Tongue (tissue), 2 donors: ENCODE measurements around the gene TBC1D4. TPM values are rescaled to one million over a fixed set of nuclear protein-coding genes. Genes with fewer than 3 reads are reported as not detected.

Experiments used
- DNase-seq: peaks from one replicate; pipeline ENCODE4 v3.0.0-alpha.2; 2015
- total RNA-seq: library from RNA; depleted of rRNA; stranded (reverse); fragments of >200 nt; gene quantifications from one replicate; pipeline ENCODE4 v1.2.3, GENCODE V29; 2014

Gene TBC1D4
- total RNA-seq, 1 donor from 2014 or later = 37.4 TPM

DNA sequence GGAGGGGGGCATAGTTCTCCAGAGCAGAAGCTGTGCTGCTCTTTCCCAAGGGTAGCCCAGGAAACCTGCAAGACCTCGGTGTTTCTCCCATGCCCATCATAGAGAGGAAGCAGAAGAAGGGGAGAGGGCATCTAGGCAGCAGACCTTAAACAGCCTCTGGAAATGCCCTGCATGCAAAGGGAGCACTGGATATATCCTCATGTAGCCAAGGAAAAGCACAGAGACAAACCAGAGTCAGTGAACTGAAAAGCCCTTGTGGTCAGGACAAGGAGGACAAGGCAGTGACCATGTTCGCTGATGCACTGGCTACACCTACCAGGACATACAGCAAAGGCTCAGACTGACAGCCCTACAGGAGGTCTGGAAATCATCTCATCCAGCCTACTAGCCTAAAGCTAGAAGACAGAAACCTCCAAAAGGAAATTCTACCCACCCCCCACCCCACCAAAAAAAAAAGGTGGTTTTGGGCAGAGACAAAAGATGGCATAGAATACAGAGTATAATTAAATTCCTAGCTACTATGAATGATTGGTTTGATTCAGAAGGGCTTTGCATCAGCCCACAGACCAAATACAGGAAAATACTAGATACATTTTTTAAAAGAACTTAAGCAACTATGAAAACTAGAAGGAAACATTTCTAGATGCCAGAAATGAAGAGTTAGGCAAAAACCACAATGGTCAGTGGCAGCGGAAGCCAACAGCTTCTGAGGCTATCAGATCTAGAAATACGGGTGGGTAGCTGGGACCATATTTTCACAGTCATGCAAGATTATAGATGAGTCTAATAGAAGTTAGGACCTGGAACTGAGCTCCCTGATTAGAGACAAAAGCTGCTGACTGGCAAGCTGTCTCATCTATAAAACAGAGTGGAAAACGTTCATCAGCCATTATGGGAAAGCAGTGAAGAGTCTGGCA lies 4.4 kb upstream of the TBC1D4 start:
- DNase-seq = no peak

DNA sequence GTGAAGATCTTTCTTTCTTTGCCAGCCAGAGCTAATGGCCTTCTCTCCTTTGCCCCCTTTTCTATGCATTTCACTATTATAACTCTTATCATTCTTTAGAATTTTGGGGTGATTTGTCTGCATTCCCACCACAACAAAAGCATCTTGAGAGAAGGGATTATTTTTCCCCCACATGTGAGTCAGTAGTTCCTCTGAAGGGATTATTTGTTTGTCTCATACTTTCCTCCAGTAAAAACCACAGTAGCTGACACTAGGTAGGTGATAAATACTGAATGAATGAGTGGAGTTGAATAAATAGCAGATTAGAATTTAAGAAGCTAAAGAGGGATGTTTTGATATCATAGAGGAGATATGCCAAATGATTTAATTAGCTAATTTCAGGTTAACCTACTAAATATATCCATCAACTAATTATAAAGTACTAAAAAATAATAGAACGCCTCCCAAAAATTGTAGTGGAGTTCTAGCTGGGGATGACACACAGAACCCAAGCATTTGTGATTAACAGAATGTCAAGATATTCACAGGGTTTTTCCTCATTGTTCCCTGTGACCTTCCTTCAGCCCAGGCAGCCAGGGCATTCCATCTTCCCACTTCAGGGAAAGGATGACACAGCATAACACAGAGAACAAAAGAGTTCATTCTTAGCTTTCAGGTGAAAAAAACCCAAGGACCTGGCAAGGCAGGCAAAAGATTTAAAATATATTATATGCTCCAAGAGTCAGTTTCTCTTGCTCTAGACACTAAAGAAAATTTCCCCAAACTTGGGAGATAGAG lies 3.5 kb upstream of the TBC1D4 start:
- no peak for DNase-seq

DNA sequence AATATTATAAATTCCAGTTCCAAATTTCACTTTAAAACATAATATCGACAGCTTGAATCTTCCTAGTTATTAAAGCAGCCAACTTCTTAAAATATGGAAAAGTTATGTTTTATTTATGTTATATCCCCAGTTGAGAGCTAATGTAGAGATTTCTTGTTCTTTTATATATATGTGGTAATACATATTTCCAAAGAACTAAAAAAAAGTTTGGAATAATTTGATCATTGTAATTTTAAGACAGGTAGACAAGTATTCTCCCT lies 781 bp upstream of the TBC1D4 start:
- DNase-seq = no peak

DNA sequence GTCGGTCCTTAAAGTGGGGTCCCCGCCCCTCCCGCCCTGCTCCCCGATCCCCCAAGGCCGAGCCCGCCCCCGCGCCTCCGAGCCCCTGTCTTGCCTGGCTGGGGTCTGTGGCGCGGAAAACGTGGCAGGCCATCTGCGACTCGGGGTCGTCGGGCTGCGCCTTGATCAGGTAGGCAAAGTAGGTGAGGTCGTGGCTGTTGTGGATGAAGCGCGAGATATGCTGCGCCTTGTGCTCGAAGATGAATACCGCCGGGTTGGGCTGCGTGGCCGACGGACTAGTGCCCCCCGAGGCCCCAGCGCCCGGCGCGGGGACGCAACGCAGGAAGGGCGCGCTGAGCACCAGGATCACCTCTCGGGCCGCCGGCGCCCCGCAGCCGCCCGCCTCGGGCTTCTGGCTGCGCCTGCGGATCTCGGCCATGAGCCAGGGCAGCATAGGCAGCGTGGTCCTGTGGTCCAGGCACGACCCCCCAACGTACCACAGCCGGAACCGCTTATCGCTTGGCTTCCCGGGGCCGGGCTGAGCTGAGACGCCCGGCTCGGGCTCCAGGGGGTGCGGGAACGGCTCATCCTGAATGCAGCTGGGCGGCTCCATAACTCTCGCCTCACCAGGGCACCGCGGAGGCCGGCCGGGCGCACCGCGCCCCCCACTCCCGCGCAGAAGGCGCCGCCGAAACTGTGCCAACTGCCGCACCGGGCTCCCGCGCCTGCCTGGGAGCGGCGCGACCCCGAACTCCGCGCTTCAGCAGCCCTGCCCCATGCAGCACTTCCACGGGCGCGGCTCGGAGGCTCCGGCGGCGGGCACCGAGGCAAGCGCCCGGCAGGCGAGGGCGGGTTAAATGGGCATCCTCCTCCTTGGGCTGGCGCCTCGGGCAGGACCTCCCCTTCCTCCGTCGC lies 546 bp downstream of the TBC1D4 start:
- DNase-seq = peak; percentile 58

DNA sequence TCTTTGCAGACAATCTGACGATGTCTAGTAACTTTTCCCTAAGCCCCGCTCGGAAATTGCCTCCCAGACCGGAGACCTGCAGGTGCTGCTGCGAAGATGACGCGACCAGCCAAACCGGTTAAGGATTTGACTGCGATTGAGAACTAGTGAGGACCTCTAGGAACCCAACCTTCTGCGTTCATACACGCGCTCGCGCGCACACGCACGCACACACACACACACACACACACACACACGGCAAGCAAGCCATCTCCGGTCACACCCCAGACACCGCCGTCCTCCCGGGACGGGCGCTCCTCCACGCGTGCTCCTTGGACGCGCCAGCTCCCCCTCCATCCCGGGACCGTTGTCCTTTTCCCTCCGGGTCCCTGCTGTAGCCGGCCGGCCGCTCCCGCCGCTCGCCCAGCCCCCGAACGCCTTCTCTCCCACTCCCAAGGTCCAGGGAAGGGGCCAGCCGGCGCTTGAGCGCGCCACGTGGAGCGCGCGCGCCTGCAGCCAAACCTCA lies 1.2 kb downstream of the TBC1D4 start:
- DNase-seq = peak; percentile 79

DNA sequence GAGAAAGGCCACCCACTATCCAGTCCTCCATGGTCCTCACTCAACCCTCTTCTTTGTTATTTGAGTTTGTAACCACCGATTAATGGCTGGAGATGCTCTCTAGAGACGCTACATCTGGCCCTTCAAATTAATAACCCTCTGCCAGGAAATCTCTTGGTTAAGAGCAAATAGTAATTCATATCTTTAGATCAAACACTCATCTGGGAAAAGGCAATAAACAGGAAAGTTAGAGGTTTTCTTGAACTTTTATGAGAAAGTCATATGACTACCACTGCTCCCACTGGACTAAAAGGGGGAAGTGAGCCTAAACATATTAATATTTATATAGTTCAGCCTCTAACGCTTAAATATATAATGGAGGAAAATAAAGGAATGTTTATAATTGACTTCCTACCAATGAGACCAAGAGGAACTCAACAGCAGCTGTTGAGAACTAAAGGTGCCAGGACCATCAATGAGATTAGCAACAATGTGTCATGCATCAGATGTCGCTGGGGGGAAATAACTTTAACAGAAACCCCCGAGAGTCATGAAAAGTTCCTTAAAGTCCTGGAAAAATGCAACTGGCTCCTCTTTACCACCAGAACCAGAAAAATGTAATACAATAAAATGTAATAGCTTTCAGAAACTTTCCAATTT lies 2.7 kb downstream of the TBC1D4 start:
- no peak for DNase-seq

DNA sequence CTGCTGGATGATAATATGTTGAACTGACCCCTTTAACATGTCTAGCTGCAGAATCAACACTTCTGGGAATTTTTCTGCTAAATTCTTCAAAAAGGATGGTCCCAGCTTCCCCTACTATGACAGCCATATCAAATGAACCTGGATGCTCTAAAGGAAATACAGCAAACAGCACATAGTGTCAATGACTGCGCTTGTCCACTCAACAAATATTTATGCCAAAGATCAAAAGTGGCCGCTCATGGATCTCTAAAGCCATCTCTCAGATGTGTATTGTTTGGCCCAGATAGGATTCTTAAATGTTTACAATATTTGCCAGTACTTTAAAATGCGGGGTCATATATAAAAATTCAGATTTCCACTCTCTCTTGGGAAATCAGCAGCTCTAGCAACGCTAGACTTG lies 3.3 kb downstream of the TBC1D4 start:
- no peak for DNase-seq

DNA sequence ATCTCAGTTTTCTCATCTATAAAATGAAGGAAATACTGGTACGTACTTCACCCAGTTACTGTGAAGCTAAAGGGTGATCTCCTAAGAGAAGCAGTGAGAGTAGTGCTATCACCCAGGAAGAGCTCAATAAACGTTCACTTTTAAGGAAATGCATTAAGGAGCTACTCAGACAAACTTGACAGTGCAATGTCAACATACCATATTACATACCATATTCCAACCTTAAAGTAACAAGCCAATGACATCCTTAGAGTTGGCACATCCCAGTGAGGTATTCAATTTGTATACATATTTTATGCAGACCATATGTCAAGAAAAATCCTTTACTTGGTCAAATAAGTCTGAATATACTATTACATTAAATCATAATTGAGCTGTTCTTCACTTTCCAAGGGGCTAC lies 7.0 kb downstream of the TBC1D4 start:
- no peak for DNase-seq

DNA sequence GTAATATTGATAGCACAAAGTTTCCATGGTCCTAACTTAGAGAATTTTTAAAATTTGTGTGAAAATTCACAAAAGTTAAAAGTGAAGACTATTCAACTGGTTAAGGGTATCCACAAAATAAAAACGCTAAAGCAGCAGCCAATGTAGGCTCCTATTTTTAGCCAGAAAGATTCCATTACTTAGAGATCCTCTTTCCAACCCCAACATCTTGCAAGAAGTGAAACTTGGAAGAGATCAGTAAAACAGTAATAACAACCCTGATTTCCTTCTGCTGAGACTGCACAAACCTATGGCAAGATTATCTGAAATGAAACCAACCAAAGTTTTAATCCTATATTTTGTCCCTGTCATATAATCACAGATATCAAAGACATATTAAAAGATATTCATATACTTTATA lies 8.5 kb downstream of the TBC1D4 start:
- DNase-seq = peak; percentile 12

DNA sequence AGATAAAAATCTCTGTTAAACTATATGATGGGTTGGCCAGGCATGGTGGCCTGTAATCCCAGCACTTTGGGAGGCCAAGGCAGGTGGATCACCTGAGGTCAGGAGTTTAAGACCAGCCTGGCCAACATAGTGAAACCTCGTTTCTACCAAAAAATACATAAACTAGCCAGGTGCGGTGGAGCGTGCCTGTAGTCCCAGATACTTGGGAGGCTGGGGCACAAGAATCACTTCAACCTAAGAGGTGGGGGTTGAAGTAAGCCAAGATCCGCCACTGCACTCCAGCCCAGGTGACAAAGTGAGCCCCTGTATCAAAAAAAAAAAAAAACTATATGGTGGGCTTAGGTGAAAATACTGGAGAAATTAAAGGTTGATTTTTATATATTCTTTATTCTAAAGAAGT lies 11.3 kb downstream of the TBC1D4 start:
- no peak for DNase-seq

DNA sequence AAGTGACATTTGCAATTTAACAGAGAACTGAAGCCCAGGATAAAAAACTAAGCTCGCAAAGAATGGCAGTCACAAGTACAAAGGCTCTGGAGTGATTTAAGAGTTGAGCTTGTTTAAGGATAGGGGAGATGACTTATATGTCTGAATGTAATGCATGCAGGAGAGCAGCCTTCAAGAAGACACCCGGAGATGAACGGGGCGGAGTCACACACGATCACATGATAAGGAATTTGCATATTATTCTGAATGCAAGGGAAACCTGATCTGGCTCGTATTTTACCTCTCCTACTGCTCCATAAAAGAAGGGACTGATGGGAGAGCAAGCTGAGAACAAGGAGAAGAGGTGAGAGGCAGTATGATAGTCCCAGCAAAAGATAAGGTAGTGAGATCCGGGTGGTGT lies 12.9 kb downstream of the TBC1D4 start:
- DNase-seq = no peak

DNA sequence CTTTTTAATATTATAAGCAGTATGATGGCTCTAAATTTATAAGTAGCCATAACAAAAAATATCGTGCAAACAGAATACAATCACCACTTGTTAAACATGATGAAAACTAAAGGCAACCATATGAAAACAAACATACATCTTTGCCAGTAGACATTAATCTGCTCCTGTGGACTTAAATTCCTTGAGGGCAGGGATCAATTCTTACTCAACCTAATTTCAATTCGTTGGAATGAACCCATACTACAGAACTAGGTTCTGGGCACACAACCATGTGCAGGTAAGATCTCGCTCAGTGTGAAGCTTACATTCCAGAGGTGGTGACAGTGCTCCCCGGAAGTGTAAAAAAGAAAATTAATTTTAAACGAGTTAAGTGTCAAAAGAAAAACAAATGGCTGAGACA lies 13.4 kb downstream of the TBC1D4 start:
- no peak for DNase-seq

DNA sequence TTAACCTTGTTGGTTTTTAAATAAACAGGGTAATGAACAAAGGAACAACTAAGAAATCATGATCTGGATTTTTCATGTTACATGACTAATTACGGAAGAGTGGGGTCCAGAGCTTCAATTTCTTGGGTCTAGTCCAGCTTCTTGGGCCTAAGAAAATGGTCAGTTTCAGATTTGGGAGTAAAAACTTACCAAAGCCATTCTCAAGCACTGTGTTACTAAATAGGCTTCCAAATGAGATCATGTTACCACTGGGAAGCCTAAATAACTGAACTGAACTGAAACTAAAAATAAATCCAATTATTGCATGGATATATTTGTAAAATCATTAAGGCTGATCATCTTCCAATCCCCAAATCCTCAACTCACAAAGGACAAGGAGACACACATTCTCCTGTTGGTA lies 13.9 kb downstream of the TBC1D4 start:
- no peak for DNase-seq

DNA sequence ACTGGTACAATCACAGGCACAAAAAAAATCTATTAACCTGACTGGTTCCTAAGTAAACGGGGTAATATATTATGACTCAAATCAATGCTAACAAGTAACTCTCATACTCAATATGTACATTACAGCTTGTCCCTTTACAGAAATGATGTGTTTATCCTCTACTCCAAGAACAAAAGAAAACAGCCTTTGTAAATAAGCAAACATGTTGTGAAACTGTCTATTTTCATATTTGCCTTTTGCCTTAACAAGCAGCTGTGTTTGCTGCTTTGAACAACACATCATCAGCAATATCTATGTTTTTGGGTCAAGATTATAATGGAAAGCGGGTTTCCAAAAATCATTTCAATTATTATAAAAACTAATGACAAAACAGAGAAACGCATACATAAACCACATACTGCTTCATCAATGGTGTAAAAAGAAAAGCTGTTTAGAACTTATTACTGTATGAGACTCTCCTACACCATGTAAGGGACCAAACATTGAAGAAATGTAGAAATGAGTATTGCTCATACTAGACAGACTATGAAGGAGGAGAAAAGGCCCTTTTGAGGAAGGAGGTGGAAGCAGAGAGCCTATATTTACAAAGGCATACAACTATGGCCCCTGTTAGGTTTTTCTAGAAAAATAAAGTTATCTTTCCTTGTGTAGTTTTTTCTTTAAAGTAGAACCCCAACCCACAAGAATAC lies 14.8 kb downstream of the TBC1D4 start:
- no peak for DNase-seq

DNA sequence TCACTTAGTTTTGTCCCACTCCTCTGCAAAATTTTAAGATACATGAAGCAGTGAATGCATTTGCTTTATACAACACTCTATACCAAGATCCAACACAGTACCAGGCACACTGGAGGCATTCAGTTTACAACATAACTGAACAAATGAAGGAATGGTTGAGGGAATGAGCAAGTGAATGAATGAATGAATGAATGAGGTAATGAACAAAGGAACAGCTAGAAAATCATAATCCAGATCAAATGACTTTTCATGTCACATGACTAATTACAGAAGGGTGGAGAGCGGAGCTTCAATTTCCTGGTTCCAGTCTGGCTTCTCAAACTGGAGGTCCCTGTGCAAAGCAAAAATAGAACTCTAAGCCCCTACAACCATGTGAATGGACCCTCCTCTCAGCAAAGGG lies 16.7 kb downstream of the TBC1D4 start:
- no peak for DNase-seq

DNA sequence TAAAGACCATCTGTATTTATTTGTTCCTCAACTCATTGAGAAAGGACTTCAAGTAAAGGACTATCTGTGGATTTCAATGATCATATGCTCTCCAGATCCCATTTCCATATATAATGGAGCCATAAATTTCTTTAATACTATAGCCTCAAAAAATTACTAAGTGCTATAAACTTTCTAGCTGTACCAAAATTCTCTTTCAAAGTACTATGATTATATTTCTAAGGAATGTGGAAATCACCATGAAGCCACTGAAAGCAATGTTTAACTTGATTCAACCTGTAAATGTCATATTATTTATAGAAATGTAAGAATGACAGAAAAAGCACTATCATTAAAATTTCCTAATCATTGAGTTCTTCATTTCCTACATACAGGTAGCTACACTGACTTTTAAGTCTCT lies 20.7 kb downstream of the TBC1D4 start:
- no peak for DNase-seq

DNA sequence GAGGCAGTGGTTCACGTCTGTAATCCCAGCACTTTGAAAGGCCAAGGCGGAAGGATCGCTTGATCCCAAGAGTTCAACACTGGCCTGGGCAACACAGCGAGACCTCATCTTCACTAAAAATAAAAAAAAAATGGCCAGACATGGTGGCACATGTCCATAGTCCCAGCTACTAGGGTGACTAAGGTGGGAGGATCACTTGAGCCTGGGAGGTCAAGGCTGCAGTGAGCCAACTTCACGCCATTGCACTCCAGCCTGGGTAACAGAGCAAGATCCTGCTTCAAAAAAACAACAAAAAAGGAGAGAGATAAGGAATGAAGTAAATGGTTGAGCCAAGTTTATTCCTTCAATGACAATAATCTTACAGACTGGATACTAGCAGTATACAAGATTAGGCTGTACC lies 21.3 kb downstream of the TBC1D4 start:
- no peak for DNase-seq

DNA sequence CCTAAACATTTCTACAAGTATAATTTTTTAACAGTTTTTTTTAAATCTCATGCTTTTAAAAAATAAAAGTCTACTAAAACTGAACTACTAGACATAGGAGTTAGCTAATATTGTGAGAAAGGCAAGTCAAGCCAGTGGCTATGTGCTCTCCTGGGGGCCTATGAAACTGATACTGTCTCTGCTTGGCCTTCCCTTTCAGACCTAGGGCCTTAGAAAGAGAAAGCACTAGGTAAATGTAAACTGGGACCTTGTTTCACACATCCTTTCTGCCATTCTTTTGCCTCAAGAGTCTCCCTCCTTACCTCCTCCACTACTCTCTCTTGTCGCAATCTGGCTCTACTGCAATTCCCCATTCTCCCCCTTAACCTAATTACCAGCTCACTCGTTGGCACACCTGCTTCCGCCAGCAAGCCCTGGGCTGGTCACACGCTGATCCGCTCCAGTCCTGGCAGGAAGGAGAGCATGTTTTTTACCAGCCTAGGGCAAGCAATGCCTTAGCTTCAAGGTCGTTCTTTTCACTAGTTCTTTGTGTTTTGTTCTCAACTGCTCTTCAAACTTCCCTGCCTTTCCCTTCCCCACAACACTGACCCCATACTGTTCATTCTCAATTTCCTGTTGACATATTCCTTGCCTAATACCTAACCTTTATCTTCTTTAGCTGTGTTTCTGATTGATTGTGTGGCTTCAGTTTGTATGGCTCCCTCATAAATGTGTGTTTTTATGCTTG lies 23.1 kb downstream of the TBC1D4 start:
- no peak for DNase-seq

DNA sequence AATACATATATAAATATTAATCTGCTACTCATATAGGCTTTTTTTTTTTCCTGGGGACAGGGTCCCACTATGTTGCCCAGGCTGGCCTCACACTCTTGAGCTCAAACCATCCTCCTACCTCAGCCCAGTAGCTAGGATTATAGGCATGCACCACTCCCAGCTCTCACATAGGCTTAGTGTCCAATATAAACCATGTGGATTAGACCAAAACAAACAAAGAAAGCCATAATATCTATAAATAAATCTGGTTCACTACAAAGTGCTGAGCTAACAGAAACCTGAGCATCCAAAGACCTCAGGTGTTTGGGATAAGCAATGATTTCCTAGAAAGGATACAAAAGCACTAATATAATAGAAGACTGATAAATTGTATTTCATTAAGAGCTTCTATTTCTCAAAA lies 26.0 kb downstream of the TBC1D4 start:
- no peak for DNase-seq

DNA sequence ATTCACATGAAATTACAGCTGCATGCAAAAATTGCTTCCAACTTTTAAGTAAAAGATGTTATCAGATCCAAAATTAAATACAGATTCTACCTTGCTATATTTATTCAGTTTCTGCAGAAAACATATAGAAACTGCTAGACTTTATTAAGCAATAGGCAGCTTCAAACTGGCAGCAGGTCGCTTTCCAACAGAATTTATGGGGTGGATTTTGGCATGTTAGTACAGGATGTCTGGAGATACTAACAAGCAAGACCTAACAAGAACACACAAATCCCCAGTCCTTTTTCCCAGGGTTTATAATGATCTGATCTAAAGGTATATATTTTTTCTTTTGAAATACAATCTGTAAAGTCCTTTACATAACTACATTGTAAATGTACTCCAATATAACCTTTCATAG lies 27.5 kb downstream of the TBC1D4 start:
- peak; percentile 21 for DNase-seq

DNA sequence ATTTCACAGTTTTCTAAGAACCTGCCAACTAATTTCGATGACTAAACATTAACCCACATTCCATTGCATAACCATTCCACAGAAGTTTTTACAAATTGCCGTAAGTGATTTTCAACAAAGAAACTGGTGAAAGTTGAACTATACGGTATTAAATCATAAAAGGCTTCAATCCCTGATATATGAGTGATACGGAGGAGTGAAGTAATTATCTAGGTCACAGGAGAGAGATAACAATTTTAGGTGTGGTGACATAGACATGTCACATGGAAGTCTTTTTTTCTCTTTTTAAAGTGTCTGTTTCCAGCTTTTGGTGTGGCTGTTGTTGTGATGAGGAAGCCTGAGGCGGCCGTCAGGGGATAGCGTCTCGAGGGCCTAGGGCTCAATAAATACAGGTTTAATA lies 29.4 kb downstream of the TBC1D4 start:
- no peak for DNase-seq
